Occipital lobe (tissue), 2 donors: ENCODE data around the gene TBL1XR1. TPM values are rescaled to one million over a fixed set of nuclear protein-coding genes. Genes with fewer than 3 reads are reported as not detected.

Experiments
- DNase-seq: peaks from one replicate; lab custom pipeline; 2025; lab: John Stamatoyannopoulos, UW
- total RNA-seq: library from RNA; depleted of rRNA; stranded (reverse); fragments of >200 nt; gene quantifications from one replicate; pipeline ENCODE4 v1.2.3, GENCODE V29; 2014

The TBL1XR1 gene
- total RNA-seq, 1 donor from 2014 or later, result 358 TPM

DNA sequence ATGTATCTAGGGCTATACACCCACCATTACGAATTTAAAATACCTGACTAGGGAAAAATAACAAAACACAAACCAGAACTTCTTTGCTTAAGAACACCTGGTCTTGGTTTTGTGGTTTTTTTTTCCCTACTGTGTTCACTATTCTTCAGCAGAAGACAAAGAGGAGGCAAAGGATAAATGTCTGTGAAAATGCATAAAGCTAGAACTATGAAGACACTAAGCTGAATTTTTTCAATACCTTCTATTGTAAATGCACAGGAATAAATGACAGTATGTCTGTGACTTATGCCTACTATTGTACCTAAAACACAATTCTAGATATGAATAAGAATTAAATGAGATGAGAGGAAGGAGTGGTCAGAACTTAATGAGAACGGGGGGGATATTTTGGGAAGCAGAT lies 86.9 kb downstream of the TBL1XR1 start:
- DNase-seq, result no peak

DNA sequence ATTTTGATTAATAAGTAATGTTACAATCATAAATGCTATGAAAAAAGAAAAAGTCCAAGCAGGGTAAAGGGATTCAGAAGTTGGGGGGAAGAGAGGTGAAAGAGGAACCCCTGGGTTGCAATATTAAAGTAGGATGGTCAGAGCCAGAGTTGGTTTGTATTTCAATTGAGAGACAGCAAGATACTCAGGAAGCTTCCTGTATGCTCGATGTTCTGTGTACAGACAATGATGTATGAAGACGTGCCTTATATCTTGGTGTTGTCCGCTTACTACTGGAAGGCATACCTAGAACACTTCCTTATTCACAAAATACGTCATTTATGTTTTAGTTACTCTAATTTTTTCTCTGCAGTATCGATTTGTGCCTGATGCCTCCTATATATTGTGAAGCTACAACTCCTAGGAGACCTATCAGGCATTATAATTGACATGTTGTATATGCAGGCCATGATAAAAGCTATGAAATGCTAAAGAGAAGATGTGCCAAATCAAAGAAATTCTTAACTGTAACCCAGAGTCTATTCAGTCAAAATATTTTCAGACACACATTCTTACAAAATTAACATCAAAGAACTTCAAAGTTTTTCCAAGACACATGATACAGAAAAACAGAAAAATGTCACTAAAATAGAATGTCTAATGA lies 87.5 kb downstream of the TBL1XR1 start:
- no peak for DNase-seq

- DNase-seq, result no peak
Observed at GRCh38 chr3:177108648-177109047, 88.6 kb downstream of the TBL1XR1 start.

- no peak for DNase-seq
Observed at GRCh38 chr3:177107461-177108239, 89.6 kb downstream of the TBL1XR1 start.

DNA sequence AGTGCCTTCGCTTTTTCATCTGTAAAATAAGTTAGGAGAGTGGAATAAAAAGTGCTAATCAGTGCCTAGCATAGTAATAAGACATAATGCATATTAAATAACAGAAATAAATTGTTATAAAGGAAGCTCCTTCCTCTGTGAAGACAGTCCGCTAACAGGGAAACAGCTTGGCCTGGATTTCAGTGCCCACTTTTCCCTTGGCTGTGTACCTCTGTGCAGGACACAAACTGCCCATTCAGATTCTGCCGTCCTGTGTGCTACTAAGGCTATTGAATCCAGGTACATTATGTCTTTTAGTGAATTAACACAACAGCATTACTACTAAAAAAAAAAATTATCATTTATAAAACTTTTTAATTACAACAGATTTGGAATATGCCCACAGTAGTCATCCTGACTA lies 90.7 kb downstream of the TBL1XR1 start:
- no peak for DNase-seq

DNA sequence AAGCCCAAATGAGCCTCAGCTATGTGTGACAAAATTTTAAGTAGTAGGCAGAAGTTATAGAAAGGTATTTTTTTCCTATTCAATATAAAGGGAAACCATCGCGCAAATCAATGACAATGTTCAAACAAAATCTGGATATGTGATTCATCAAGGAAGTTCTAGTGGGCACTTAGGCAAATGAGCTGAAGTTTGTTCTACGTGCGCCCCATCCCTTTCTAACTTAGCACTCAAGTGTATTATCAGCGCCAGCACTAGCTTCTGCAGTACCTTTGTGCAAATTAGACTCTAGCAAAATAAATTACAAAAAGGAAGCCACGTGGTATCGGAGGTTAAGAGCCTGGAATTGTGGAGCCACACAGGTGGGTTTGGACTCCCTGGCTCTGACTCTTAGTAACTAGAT lies 91.1 kb downstream of the TBL1XR1 start:
- DNase-seq, result no peak

DNA sequence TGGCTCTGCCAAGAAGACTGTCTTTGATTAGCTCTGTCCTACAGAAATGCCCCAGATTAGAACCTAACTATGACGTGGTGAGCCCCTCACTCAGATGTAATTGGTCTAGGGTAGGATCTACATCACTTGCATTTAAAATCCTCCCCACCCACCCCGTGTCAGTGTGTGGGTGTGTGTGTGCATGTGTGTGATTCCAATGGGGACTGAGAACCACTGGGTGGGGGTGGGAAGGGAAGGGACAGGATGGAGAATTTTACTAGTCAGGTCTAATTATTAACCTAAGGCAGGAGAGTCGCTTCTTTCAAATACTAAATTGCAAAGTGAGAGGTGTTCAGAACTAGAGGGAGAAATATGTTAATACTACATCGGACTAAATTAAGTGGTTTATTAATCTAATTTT lies 91.7 kb downstream of the TBL1XR1 start:
- no peak for DNase-seq

- no peak for DNase-seq
Observed at GRCh38 chr3:177104299-177104992, 92.8 kb downstream of the TBL1XR1 start.

DNA sequence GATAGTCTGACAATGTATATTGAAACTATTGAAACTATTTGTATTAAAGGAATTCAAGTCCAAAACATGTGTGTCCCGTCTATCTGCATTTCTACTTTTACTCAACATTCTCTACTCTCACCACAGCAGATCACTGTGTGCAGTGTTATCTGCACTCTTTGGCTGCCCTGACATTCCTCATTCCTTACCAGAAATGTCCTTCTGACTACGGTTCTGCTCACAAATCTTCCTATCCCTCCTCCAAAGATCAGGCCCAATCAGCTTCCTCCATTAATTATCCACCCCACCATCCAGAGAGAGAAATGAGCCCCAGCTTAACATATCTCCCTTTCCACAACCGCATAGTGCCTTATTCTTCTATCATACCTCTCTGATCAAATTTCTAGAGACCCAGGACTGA lies 94.7 kb downstream of the TBL1XR1 start:
- no peak for DNase-seq

DNA sequence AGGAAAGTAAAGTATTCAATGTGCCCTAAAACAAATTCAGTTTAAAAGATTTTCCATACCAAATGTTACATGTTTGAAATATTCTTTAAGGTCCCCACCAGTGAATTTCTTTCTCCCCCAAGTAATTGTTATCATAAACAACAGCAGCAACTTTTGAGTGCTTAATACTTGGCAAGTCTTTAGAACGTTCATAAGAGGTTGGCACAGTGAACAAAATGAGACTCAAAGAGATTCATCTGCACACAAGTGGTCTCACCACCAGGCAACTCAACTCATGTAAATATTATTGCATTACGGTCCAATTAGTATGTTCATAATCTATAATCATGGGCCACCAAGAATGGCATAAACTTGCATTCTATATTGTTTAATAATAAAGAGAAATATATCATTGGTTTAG lies 98.7 kb downstream of the TBL1XR1 start:
- DNase-seq, result no peak

GRCh38 chr3:177096615-177097014 lies 100.7 kb downstream of the TBL1XR1 start:
- no peak for DNase-seq

GRCh38 chr3:177093966-177094365 lies 103.3 kb downstream of the TBL1XR1 start:
- DNase-seq, result no peak

GRCh38 chr3:177089901-177090300 lies 107.4 kb downstream of the TBL1XR1 start:
- DNase-seq, result no peak

DNA sequence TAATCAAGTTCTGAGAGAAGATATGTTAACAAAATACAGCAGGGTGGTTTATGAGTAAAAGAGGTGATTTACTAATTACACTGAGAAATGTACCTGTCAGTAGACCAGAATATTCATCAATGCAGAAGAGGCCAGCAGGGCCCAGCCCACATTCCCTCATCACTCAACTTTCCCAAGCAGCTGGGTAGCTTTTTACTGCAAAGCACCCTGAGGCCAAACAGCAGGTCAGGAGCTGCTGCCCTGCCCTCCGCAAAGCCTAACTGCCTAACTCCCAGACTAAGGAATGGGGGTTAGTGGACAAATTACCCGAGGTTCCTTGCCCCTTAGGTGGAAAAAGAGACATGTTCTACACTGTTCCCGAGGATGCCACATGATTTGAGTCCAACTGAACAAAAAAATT lies 108.2 kb downstream of the TBL1XR1 start:
- DNase-seq, result no peak

- no peak for DNase-seq
Observed at GRCh38 chr3:177085794-177086193, 111.5 kb downstream of the TBL1XR1 start.

DNA sequence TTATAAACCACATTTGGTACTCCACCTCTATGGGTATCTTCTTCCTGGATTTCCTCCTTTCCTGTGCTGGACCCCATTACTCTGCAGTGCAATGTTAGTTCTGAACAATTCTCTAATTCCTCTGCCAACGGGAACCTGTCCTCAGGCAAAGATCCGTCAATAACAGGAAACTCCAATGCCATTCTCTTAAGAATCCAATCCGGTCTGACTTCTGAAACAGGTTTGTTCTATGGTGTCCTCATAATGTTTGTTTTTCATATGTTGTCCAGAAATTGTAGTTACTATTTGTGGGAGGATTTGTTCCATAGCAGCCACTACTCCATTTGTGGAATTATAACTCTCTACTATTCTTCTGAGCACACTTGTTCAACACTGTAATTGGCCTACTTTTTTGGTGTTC lies 112.7 kb downstream of the TBL1XR1 start:
- DNase-seq, result no peak

DNA sequence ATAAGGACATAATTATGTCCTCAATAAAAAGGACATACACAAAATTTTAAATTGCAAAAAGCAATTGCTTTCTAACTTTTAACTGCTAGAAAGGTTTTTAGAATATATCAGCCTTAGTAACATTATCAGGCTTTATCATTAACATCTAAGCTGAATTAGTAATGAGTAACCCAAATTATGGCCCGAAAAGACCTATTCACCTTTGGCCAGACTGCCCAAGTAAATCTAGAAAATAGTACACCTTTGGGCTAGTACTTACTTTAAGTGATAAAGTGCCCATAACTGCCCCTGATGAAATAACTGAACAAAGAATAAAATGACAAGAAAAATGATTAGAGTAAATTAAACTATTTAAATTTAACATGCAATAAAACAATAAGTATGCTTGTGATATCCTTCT lies 117.2 kb downstream of the TBL1XR1 start:
- no peak for DNase-seq

DNA sequence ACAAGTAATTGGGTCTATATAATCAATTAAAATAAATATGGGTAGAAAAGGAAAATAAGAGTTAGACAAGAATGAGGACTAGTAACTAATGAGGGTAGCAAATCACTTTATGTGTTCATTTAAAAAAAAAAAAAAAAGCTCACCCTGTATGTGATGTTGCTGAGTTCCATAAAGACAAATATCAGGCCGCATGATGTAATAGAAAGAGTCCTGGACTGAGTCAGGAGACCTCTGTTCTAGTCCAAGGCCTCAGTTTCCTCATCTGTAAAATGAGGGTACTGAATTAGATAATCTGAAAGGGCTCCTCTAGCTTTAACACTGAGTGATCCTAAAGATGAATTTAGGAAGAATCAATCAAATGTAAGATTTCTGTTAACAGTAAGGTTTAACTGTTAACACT lies 117.6 kb downstream of the TBL1XR1 start:
- DNase-seq, result no peak

DNA sequence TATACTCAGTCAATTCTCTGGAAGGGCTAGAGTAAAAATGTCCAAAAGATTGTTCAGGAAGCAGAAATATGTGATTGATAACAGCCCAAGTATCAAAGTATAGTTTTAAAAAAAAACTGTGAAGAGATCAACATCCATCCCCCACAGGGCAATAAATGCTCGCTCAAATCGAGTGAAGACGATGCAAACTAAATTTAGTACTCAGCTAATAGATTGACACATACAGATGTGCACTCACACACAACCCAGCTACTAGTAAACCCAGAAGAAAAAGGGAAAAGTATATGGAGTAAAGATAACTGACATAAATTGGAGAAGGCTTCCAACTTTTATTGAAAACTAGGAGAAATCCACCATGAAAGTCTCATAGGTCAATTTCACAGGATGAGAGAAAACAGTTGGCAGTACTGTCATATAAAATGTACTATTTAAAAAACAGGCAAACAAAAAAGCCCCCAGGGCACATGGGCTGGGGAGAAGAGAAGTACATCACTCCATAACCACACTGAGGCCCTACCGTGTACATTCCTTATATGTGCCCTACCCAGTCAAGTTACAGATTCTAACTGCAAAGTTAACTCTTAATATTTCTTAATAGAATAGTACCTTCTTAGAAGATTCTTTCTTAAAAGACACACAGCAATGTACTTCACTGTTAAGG lies 125.7 kb downstream of the TBL1XR1 start:
- DNase-seq, result no peak

DNA sequence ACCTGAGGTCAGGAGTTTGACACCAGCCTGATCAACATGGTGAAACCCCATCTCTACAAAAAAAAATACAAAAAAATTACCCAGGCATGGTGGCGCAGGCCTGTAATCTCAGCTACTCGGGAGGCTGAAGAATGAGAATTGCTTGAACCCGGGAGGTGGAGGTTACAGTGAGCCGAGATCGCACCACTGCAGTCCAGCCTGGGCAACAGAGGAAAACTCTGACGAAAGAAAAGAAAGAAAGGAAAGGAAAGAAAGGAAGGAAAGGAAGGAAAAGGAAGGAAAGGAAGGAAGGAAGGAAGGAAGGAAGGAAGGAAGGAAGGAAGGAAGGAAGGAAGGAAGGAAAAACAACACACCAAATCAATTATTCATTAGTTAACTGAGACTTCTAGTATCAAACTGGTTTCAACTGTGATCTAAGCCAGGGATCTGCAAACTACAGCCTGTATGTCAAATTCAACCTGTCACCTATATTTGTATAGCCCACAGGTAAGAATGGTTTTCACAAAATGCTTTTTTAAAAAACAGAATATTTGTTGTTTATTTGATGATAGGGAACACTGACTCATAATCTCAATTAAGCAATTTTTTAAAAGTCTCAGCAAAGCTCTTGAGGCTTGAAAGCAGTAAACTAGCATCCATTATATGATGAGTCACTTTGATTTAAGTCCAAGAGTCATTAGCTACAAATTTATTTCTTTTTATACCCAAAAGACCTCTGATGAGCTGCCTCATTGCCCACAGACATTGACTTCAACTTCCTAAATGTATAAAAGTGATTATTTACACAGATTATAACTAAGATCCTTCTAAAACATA lies 127.6 kb downstream of the TBL1XR1 start:
- no peak for DNase-seq

- no peak for DNase-seq
Observed at GRCh38 chr3:177068967-177069366, 128.3 kb downstream of the TBL1XR1 start.
